NCI-H2227 (cell line): ENCODE results near the gene S100A3.
"Not testable (repeated sequence)": the region's sequence is repeated elsewhere in the genome, so short reads cannot be mapped to it uniquely, and the experiment has no call there.

ENCODE experiments used
- DNase-seq: peaks from one replicate; lab custom pipeline; 2025; ENCODE audit not compliant: unreplicated experiment; lab: John Stamatoyannopoulos, UW

Gene S100A3

DNA sequence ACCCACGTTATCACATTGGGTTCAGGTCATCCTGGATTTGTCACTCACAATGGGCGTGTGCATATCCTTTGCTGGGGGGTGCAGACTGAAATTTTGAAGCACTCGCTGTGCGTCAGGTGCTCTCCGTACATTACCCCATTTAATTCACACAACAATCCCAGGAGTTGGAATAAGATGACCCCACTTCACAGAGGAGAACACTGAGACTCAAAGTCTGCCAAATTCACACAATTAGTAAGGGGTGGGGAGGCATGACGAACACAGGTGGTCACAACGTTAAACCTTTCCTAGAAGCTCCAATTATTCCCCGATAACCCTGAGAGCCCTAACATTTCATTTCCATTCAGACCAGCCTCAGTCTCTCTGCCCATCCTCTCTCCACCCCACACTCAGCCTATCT, 20.4 kb upstream of the S100A3 start:
- DNase-seq: no peak

DNA sequence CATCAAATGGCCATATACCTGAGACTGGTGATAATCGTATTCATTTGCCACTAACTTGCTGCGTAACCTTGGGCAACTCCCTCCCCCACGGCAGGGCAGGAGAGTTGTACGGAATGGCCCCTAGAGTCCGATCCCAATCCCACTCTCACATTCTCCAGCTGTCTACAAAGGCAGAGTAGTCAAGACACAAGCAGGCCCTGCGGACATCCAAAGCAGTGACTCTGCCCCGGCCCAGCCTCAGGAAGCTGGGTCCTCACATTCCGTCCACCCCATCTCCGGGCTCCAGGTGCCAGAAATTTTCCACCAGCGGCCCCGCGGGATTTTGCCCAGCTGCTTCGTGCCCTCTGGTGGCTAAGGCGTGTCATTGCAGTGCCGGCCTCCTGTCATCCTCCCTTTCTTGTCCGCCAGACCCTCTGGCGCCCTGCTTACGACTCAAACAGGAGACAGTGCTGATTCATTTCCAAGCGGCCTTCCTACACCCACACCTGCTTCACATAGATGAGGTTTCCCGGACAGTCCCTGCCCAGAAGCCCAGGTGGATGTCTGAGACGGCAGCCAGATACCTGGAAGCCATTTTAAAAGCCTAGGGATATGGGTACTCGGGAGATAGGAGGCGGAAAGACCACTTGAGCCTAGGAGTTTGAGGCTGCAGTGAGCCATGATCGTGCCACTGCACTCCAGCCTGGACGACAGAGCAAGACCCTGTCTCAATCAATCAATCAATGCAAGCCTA, 19.5 kb upstream of the S100A3 start:
- peak; percentile 91 for DNase-seq

DNA sequence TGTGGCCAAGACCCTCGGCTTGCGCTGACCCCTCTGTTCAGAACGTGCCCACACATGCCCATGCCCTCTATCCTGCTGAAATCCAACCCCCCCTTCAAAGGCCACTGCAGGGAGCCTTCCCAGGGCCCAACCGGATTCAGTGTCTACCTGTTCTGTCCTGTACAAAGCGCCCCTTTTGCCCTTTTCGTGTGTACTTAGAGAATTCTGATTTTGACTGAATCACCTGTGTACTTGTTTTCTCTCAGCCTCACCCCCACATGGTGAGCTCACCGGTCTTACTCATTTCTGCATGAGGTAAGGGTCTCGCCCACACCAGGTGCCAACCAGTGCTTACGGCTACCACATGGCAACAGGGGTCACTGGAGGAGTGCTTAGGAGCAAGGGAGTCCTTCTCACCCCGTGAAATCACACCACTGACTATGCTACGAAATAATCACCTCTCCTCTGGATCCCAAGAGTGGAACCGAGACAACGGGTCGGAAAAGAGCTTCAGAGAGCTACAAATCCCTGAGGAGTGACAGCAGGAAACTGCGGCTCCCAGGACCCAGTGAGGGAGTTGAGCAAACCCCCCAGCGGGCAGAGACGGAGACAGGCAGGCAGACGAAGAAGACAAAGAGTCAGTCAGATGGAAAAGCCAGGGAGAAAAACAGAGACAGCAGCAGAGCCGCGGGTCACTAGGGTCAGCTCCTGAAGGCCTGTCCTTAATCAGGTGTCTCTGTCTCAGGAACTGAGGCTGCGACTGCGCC, 18.7 kb upstream of the S100A3 start:
- DNase-seq: no peak

DNA sequence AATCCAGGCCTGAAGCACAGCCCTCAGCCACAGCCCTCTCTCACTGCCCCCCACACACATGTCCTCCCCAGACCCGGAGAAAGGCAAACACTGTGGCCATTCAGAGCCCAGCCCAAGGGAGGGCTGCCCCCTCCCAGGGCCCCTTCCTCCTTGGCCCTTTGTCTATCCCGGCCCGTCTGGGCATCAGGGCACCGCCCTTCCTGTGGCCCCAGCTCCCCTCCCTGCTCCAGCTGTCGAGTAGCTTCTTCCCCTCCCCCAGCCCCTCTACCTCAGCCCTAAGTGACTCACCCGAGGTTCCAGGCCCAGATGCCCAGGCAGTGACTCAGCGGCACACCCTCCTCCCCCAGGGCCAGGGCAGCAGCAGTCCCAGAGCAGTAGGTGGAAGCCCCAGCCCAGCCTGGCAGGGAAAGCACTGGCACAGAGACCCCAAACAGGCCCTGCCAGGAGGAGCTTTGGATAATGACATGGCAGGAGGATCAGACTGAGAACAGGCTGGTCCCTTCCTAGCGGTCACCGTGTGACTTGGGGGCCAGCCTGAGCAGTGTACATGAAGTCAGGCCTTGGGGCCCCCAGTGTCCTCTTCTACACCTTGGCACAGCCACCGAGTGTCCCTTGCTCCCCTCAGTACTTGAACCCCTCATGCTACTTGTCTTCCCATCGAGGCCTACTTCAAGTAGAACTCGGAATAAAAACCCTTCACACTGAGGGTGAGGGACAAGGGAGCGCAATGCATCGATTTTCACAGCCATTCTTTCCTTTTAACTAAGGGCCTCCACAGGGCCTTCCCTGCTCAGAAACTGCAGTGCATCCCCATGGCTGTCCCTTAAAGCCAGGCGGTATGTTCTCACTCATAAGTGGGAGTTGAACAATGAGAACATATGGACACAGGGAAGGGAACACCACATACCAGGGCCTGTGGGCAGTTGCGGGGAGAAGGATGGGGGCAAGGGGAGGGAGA, 17.6 kb upstream of the S100A3 start:
- peak; percentile 31 for DNase-seq

DNA sequence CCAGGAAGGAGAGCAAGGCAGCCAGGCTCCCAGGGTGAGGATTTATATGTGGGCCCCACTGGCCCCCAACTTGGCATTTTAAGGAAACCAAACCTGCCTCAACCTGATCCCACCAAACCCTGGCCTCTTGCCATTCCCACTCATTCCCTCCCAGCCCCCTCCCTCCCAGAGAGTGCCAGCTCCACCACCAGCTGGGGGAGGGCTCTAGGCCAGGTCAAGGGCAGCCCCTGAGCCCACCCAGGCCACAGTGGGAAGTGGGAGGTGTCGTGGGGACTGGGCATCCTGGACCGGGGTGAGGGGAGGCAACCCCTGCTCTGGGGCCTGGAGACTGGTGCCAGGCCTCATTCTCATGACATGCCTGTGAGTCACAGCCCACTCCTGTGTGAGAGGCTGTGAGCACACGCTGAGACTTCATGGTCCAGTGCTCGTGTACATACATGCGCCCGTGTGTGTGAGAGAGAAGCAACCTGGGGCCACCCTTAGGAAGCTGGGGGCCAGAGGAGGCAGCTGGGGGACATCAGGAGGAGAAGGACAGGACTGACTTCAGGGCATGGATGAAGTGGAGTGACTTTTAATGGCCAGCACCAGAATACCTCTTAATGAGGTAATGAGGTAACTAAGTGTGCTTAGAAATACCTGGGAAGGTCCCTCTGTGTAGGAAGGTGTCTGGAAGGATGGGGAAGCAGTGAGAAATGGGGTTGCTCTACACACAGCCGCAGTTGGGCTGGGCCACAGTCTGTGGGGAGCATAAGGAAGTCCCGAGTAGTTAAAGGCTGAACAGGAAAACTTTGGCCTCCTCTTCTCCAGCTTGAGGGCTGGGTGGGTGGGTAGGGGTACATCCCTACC, 16.7 kb upstream of the S100A3 start, which contains the start of gene S100A2:
S100A2 (minus strand) TSS at position 316 of the 846 bp plus-strand sequence. CDS start 1,967 bp downstream, outside the sequence.
- no peak for DNase-seq

DNA sequence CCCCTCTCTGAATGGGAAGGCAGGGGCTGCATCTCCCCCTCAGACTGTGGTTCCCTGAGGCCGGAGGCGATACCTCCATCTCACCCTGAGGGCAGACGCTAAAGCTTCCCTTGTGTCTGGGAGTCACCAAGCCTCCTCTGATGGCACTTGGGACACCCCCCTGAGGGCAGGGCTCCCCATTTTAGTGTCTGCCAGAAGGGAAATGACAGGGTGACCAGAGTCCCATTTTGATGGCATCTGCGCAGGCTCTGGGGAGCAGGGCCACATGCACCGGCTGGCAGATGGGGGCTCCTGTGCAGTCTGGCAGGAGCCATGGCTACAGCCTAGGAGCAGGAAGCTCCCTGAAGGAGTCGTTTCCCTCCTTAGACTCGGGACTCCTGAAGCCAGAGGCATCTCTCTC, 14.9 kb upstream of the S100A3 start:
- DNase-seq: no peak

DNA sequence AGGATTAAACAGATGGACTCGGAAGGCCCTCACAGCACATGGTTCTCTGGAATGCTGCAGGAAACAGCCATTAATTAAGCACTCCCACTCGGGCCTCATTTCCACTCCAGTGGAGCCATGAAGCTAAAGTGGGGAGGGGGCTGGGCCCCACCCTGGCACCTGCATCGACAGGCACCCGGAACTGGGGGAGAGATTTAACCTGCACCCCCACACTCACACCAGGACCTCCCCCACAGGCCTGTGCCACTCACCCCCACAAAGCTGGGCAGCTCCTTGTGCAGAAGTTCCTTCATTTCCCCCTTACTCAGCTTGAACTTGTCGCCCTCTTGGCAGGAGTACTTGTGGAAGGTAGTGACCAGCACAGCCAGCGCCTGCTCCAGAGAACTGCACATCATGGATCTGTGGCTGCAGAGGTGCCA, 14.4 kb upstream of the S100A3 start:
- no peak for DNase-seq

DNA sequence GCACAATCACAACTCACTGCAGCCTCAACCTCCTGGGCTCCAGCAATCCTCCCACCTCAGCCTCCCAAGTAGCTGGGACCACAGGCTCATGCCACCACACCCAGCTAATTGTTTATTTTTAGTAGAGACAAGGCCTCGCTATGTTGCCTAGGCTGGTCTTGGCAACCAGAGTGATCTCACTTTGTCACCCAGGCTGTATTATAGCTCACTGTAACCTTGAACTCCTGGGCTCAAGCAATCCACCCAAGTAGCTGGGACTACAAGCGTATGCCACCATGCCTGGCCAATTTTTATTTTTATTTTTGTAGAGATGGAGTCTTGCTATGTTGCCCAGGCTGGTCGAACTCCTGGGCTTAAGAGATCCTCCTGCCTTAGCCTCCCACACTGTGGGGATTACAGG, 13.0 kb upstream of the S100A3 start:
- DNase-seq: not testable (repeated sequence)

DNA sequence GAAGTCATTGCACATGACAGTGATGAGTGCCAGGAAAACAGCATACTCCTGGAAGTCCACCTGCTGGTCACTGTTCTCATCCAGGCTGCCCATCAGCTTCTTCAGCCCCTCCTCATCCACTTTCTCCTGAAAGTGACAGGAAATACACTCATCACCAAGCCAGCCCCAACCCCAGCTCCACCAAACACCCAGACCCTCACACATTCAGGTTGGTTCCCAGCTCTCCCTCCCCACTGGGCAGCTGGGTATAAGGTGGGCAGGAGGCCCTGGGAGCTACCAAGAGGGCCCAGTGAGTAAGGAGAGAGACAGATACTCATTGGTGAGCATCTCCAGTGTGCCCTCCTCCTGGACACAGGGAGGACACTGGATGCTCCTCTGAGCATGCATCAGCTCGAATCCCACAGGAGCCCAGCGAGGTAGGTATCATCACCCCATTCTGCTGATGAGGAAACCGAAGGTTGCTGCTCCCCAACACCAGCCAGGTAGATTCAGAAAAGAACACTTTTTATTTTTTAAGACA, 12.5 kb upstream of the S100A3 start:
- DNase-seq: no peak

DNA sequence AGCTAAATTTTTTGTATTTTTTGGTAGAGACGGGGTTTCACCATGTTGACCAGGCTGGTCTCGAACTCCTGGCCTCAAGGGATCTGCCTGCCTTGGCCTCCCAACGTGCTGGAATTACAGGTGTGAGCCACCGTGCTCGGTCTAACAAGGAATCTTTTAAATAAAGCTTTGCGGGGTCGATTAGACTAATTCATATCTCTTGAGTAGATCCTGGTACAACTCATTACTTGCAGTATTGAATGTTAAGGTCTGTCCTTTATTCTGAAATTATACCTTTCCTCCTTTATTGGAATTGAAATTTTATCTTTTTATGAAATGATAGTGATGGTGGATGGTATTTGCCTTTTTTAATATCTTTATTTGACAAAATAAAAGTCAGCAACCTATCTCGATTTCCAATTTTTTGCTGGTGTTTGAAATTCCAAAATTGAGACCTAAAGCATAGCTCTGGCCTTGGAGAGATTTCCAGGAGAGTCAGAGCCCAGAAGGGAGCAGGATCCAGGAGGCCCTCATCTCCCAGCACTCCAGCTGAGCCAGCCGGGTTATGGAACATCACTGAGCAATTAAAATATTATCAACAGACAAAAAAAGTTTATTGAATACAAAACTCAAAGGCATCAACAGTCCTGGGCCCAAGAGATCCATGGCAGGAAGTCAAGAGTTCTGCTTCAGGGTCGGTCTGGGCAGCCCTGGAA, 11.9 kb upstream of the S100A3 start:
- DNase-seq: no peak

DNA sequence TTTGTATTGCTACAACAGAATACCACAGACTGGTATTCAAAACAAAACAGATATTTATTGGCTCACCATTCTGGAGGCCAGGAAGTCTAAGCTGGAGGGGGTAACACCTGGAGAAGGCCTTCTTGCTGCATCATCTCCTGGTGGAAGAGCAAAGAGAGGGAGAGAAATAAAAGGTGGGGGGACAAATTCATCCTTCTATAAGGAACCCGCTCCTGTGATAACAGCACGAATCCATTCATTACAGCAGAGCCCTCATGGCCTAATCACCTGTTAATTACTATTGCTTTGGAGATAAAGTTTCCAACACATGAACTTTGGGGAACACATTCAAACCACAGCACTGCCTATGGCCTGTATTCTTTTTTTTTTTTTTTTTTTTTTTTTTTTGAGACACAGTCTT, 11.2 kb upstream of the S100A3 start:
- no peak for DNase-seq

DNA sequence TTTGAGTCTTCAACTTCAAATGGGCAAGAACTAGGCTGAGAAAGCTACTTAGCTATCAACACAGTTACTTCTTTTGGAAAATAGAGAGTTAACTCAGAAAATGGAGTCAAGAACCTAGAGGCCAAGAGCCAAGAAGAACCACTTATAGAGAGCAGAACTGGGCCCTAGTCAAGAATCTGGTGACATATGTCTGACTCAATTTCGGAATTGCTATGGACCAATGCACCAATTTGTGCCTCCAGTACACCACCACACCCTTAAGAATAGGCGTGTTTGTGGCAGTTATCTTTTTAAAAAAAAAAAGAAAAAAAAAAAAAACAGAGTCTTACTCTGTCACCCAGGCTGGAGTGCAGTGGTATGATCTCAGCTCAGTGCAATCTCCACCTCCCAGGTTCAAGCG, 8.8 kb upstream of the S100A3 start:
- DNase-seq: no peak

DNA sequence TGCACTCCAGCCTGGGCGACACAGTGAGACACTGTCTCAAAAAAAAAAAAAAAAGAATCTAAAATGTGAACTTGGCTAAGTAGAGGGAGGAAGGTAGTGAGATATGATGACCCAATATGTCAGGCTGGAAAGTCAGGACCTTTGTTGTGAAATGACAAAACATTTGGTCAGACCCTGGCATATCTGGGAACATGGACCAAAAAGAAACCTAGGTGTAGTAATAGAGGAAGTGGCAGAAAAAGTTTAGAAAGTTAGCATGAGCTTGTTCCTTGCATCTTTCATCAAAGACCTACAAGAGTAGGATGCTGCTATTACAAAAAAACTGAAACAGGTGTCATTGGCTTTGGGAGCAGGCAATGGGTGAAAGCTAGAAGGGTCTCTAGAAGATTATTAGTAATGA, 7.3 kb upstream of the S100A3 start:
- DNase-seq: no peak

DNA sequence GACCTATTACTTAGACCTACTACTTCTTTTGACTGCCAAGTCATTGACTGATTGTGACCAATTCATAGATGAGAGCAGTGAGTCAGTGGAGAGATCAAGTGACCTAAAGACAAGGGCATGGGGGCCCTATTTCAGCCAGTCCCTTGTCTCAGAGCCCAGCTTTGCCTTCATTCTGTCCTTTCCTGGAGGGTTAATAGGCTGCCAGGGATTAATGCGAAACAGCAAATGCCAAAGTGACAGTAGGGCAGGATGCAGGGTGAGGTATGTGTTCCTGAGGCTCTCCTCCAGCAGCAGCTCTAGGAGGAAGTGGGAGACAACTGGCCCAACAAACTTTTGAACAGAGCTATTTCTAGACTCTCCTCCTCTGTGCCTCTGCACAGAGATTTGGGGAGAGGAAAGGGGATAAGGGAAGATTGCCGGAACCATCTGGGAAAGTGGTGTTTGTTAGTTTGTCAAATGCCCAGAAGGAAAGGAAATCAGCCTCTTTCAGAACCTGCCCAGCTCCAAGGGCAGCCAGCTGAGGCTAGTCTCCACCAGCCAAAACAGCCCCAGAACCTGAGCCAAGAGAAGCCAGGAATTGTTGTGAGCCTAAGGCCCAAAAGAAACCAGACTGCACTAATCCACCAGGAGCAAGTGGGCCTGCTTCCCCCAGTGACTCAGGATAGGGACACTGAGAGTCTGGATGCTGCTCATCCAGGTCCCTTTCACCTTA, 4.9 kb upstream of the S100A3 start:
- DNase-seq: no peak

DNA sequence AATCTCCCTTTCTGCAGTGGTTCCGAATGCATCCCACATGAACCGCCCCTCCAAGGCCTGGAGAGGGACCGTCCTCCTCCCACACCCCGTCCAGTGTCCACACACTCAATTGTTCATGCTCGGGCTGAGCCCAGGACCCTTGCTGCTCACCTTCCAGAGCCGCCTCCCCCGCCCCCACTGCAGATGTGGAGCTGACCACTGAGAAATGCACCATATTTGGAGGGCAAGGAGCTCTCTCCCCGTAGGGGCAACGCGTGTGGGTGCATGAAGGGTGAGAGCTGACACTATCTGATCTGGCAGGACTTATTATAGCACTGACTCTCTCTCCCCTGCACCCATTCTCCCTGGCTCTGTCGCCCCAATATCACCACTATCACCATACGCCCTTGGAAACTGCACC, 4.0 kb upstream of the S100A3 start:
- no peak for DNase-seq

DNA sequence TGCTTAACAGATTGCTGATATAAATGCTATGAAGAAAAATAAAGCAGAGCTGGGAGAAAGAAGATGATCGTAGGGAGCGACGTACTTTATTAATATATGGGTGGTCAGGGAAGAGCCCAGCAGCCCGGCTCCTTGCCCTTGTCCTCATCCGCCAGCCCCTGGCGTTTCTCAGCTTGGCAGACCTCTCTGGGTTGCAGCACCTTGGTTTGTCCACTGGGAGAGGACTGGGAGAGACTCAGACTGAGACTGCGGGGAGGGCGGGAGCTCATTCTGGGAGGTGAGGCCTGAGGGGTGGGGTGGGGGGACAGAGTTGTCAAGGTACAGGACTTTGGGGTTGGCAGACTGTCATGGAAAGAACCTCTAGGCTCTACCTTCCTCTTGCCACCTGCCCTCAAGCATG, 3.3 kb upstream of the S100A3 start:
- no peak for DNase-seq

DNA sequence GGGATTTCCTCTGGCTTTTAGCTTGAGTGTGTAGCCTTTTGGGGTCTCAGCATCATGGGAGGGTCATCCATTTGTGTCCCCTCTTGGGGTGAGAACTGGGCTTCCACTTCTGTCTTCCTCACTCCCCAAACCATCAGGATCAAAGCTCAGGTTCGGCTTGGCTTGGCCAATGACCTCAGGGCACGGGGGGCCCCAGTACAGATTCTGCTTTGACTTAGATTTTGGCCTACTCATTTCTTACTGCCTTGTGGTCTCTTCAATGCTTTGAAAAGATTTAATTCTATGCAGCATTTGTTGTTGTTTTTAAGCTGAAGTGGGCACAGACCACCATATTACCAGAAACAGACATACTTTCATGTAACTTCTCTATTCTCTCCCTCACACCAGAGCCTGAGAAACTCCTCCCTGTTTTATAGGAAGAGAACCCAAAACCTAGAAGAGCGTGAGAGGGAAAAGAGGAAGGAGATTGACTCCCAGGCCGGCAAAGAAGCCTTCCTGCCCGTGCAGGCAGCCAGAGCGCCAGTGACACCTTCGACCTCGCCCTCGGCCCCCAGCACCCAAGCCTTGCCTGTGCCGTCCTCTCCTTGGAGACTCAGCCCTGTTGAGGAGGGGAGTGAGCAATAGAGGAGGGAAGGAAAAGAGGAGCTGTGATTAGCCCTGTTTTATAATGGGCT, 1.9 kb upstream of the S100A3 start:
- DNase-seq: no peak

DNA sequence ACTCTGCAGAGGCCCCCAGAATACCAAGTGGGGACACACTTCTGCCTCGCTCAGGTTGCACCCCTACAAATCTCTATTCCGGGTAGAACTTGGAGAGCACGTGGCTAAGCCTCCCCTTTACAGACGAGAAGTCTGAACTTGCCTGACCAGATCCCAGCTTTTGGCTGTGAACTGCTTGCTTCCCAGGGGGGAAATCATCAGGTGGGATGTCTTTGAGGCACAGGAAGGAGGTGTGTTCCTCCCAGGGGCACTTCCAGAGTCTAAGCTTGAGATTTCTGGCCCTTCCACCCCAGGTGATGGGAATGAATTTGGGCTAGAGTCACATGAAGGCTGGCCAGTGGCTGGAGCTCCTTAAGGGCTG, 1.3 kb upstream of the S100A3 start:
- no peak for DNase-seq
